Subcutaneous adipose tissue (tissue), 4 donors: ENCODE results near the gene OTOL1. TPM values are rescaled to one million over a fixed set of nuclear protein-coding genes. Genes with fewer than 3 reads are reported as not detected.

ENCODE experiments used
- CTCF ChIP-seq: fragments of 450-650 bp; IDR thresholded peaks from one replicate; pipeline ENCODE4 v1.5.1; 2016; ENCODE audit warnings: low read depth, mild to moderate bottlenecking, control low read depth, antibody characterized with exemption, moderate library complexity
- total RNA-seq, 4 donors: library from RNA; depleted of rRNA; stranded (reverse); fragments of >200 nt; gene quantifications; one replicate each; pipeline ENCODE4 v1.1.0, GENCODE V29; 2016

OTOL1 gene
- not detected for total RNA-seq

DNA sequence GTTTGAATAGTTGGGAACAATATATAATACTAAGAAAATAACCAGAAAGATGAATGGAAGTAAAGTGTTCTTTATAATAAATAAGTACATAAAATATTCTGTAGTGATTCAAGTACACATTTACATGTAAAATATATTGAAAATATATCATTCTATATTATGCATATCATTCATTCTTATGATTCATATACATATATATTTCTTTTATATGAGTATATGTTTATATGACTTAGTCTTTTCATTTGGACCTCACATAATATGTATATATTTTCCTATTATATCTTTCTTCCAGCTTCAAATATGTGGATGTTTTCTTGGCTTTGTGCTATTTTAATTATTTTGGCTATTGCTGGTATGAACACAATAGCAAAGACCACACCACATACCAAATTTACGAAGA, at the start of gene OTOL1:
Gene OTOL1, plus strand, starts transcription at position 301 of the 400 bp plus-strand sequence. Its CDS starts 0 bp downstream, at position 301.
- no peak for TF ChIP-seq CTCF

GRCh38 chr3:161449785-161450184, 46.8 kb upstream of the OTOL1 start:
- no peak for TF ChIP-seq CTCF

GRCh38 chr3:161452179-161452578, 44.4 kb upstream of the OTOL1 start:
- no peak for TF ChIP-seq CTCF

GRCh38 chr3:161454615-161455014, 42.0 kb upstream of the OTOL1 start:
- TF ChIP-seq CTCF = no peak

GRCh38 chr3:161455962-161456361, 40.6 kb upstream of the OTOL1 start:
- TF ChIP-seq CTCF = no peak

DNA sequence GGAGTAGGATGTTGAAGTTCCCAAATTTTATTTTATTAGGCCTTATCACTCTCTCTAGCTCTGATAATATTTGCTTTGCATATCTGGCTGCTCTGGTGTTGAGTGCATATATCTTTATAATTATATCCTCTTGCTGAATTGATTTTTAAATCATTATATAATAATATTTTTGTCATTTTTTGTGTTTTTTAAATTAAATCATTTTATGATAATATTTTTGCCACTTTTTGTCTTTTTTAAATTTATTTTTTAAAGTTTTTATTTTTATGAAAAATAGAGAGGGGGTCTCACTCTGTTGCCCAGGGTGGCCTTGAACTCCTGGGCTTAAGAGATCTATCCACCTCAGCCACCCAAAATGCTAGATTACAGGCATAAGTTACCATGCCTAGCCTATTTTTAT, 34.5 kb upstream of the OTOL1 start:
- TF ChIP-seq CTCF = no peak

- no peak for TF ChIP-seq CTCF
These were observed 25.4 kb upstream of the OTOL1 start for GRCh38 chr3:161471211-161471610.

GRCh38 chr3:161474139-161474538, 22.5 kb upstream of the OTOL1 start:
- no peak for TF ChIP-seq CTCF
